Measurements from ENCODE around the gene CPLX4.

The CPLX4 gene

DNA sequence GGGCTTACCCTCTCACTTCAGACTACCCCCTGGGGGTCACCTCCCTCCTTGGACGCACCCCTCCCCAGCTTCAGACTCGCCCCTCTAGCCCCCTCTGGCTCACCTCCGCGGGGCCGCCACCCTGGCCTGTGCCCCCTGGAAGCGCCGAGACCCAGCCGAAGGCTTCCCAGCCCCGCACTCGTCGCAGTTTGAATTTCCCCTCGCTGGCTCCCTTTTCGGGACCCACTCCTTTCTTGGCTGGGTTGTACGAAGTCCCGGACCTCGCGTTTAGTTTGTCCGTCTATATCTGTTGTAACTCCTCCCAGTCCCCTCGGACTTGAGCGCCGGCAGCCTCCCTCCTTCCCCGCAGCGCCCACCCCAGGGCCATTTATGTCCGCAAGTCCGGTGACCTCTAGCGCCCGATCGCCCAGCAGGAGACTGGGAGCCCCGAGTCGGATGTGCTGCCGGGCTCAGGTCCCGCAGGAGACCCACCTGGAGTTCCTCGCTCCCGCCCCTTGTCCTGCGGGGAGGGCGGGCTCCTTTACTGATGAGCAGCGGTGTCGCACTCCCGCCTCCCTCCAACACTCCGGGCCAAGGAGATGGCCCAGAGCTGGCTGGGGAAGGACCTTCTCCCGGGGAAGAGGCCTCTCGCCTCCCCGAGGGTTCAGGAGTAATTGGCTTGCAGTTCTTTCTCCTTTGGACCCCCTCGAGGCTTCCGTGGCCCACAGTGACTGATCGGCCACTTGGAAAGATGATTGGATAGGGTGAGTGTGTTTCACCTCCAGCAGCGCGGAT lies 44.5 kb downstream of the CPLX4 start:
- H3K4me3 ChIP-seq (ENCODE audit: low read depth in 1 of 2, low read length in 2 of 2): no peak overlapping the region
- no peak overlapping the region for H2AFZ ChIP-seq (ENCODE audit: low read depth, low read length)
- no peak overlapping the region for H3K9ac ChIP-seq (ENCODE audit: low read depth, low read length)
- no peak overlapping the region for H3K27ac ChIP-seq (ENCODE audit: low read length)
- H3K36me3 ChIP-seq (ENCODE audit: insufficient read depth, low read length): no peaks in the 10 kb centered on the region
- H3K27me3 ChIP-seq (ENCODE audit: insufficient read depth, low read length, poor library complexity): peaks cover 12% of the 10 kb centered on the region
- ATAC-seq (ENCODE audit: insufficient read depth, low read depth): no peak
- TF ChIP-seq, protein P1, sequence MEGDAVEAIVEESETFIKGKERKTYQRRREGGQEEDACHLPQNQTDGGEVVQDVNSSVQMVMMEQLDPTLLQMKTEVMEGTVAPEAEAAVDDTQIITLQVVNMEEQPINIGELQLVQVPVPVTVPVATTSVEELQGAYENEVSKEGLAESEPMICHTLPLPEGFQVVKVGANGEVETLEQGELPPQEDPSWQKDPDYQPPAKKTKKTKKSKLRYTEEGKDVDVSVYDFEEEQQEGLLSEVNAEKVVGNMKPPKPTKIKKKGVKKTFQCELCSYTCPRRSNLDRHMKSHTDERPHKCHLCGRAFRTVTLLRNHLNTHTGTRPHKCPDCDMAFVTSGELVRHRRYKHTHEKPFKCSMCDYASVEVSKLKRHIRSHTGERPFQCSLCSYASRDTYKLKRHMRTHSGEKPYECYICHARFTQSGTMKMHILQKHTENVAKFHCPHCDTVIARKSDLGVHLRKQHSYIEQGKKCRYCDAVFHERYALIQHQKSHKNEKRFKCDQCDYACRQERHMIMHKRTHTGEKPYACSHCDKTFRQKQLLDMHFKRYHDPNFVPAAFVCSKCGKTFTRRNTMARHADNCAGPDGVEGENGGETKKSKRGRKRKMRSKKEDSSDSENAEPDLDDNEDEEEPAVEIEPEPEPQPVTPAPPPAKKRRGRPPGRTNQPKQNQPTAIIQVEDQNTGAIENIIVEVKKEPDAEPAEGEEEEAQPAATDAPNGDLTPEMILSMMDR (IDR thresholded peaks at IDR 0.05; ENCODE audit: borderline replicate concordance, extremely low read depth, low read length, poor library complexity, severe bottlenecking): no peak
- no peak for TF ChIP-seq EZH2 (IDR thresholded peaks at IDR 0.05; ENCODE audit: borderline replicate concordance, low read depth, low read length, severe bottlenecking)
- no peaks in the 10 kb centered on the region for H4K20me1 ChIP-seq (ENCODE audit: insufficient read depth, low read length)
- no peak for DNase-seq
- no peaks in the 10 kb centered on the region for H3K79me2 ChIP-seq (ENCODE audit: insufficient read depth, low read length)
- H3K9me3 ChIP-seq (ENCODE audit: insufficient read depth, low read length, severe bottlenecking): no peaks in the 10 kb centered on the region
- H3K4me1 ChIP-seq (ENCODE audit: insufficient read depth, low read length): no peaks in the 10 kb centered on the region
- no peak overlapping the region for H3K4me2 ChIP-seq (ENCODE audit: insufficient read depth, low read length)

DNA sequence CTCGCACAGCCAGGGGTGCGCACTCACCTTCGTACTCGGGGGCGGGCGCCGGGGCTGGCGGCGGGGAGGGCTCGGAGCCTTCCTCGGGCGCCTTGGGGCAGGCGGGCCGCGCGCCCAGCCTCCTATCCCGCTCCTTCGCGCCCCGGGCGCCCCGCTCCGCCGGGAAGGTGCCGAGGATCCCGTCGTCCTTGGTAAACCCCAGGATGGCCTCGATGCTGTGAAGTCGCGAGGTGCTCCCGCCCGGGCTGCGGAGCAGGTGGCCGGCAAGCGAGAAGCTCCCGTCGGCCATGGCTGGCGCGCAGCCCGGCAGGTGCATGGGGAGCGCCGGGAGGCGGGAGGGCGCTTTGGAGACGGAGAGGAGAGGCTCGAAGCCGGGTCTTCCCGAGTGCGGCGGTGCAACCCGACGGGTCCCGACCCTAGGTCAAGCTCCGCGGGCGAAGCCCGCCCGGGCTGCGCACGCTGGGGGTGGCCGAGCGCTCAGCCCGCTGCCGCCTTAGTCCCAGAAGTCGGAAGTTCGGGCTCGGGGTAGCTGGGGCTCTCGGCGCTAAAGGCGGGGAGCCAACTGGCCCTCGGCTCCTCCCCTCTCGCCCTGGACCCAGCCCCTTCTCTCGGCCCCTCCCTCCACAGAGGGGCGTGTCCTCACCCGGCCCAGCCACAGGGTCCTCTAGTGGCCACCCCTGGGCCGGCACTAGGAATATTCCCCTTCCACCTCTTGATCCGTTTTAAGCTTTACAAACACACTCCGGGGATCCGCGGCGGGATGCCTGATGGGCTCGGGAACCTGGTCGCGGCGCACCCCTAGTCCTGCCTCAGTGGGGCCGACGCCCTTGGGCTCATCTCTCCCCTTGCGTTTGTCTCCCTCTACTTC lies 45.3 kb downstream of the CPLX4 start, which contains the start of gene RAX:
Gene RAX (minus strand): TSS at position 564 of the 868 bp plus-strand sequence. CDS start 248 bp downstream, at position 316.
- no peak for ATAC-seq (ENCODE audit: insufficient read depth, low read depth)
- H4K20me1 ChIP-seq (ENCODE audit: insufficient read depth, low read length): no peaks in the 10 kb centered on the region
- TF ChIP-seq, protein P1 (IDR thresholded peaks at IDR 0.05; ENCODE audit: borderline replicate concordance, extremely low read depth, low read length, poor library complexity, severe bottlenecking): no peak
- TF ChIP-seq EZH2 (IDR thresholded peaks at IDR 0.05; ENCODE audit: borderline replicate concordance, low read depth, low read length, severe bottlenecking): no peak
- H3K4me3 ChIP-seq (ENCODE audit: low read depth in 1 of 2, low read length in 2 of 2): no peak within 1 kb of the TSS
- H2AFZ ChIP-seq (ENCODE audit: low read depth, low read length): no peak within 1 kb of the TSS
- H3K79me2 ChIP-seq (ENCODE audit: insufficient read depth, low read length): no peaks in the 10 kb centered on the region
- no peak within 1 kb of the TSS for H3K4me2 ChIP-seq (ENCODE audit: insufficient read depth, low read length)
- no peaks in the 10 kb centered on the region for H3K9me3 ChIP-seq (ENCODE audit: insufficient read depth, low read length, severe bottlenecking)
- no peaks in the 10 kb centered on the region for H3K36me3 ChIP-seq (ENCODE audit: insufficient read depth, low read length)
- H3K4me1 ChIP-seq (ENCODE audit: insufficient read depth, low read length): no peaks in the 10 kb centered on the region
- H3K27me3 ChIP-seq (ENCODE audit: insufficient read depth, low read length, poor library complexity): peaks cover 12% of the 10 kb centered on the region
- DNase-seq: no peak
- H3K9ac ChIP-seq (ENCODE audit: low read depth, low read length): no peak within 1 kb of the TSS
- H3K27ac ChIP-seq (ENCODE audit: low read length): no peak within 1 kb of the TSS

DNA sequence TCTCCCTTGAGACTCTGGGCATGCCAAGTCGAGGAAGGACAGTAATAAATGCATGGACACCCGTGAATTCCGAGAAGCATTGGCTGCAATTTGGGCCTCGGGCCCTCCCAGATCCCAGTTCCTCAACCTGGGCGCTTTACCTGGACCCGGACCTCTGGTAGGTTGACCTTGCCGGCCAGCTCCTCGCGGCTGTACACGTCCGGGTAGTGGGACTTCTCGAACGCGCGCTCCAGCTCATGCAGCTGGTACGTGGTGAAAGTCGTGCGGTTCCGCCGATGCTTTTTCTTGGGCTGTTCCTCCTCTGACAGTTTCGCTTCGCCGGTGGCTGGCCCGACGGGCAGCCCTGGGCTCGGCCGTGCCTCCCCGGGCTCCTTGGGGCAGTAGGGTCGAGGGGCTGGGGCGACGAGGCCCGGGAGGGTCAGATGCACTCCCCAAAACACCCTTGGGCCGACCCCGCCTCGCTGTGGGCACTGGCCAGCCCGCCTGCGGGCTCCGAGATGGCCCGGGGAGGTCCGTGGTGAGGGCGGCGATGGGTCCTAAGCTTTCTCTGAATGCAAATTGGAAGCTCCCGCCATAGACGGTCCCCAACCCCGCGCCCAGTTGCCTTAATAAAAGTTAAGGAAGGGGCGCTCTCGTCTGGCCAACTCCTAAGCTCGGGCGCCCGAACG lies 46.1 kb downstream of the CPLX4 start:
- Histone ChIP-seq H3K4me2 (ENCODE audit: insufficient read depth, low read length) (no peak overlapping the region), H4K20me1 (ENCODE audit: insufficient read depth, low read length) (no peaks in the 10 kb centered on the region)
- DNase-seq: no peak

More for the DNA sequence above, 46.1 kb downstream of the CPLX4 start:
- Histone ChIP-seq H3K9me3 (ENCODE audit: insufficient read depth, low read length, severe bottlenecking) (no peaks in the 10 kb centered on the region), H3K4me3 (ENCODE audit: low read depth in 1 of 2, low read length in 2 of 2) (no peak overlapping the region), H3K4me1 (ENCODE audit: insufficient read depth, low read length) (no peaks in the 10 kb centered on the region), H3K36me3 (ENCODE audit: insufficient read depth, low read length) (no peaks in the 10 kb centered on the region), H3K9ac (ENCODE audit: low read depth, low read length) (no peak overlapping the region), H3K27ac (ENCODE audit: low read length) (no peak overlapping the region), H2AFZ (ENCODE audit: low read depth, low read length) (no peak overlapping the region), H3K27me3 (ENCODE audit: insufficient read depth, low read length, poor library complexity) (peaks cover 12% of the 10 kb centered on the region), H3K79me2 (ENCODE audit: insufficient read depth, low read length) (no peaks in the 10 kb centered on the region)
- TF ChIP-seq, protein P1 (IDR thresholded peaks at IDR 0.05; ENCODE audit: borderline replicate concordance, extremely low read depth, low read length, poor library complexity, severe bottlenecking): no peak
- no peak for ATAC-seq (ENCODE audit: insufficient read depth, low read depth)
